Measurements from ENCODE around the gene TMEM200C.

TMEM200C gene

GRCh38 chr18:5876891-5877290, 18.4 kb downstream of the TMEM200C start:
- H3K14ac ChIP-seq (ENCODE audit: low read length) = no peak overlapping the region
- H2BK5ac ChIP-seq (ENCODE audit: low read length) = no peak overlapping the region
- H3K9me3 ChIP-seq (replicated peaks in 1 of 2; ENCODE audit: control insufficient read depth in 2 of 2, insufficient read depth in 1 of 2, low read depth in 1 of 2, low read length in 2 of 2) = no peaks in the 10 kb centered on the region
- H3K9ac ChIP-seq (ENCODE audit: low read depth, low read length, poor library complexity) = no peak overlapping the region
- no peak overlapping the region for H2BK15ac ChIP-seq (ENCODE audit: low read length)
- no peak overlapping the region for H4K91ac ChIP-seq (ENCODE audit: low read depth, low read length, poor library complexity)
- no peak overlapping the region for H2AK5ac ChIP-seq (ENCODE audit: low read depth, low read length)
- no peaks in the 10 kb centered on the region for H3K4me1 ChIP-seq (ENCODE audit: control insufficient read depth in 2 of 2, insufficient read depth in 1 of 2, low read depth in 1 of 2, low read length in 2 of 2)
- H3K4me3 ChIP-seq (ENCODE audit: low read length in 2 of 2) = no peak overlapping the region
- H3K27ac ChIP-seq (replicated peaks; ENCODE audit: low read length) = no peak overlapping the region
- no peak overlapping the region for H3K4me2 ChIP-seq (ENCODE audit: insufficient read depth, low read length, poor library complexity, severe bottlenecking)
- H2BK120ac ChIP-seq (ENCODE audit: low read depth, low read length) = no peak overlapping the region
- no peaks in the 10 kb centered on the region for H3K27me3 ChIP-seq (ENCODE audit: control insufficient read depth in 3 of 3, insufficient read depth in 3 of 3, low read depth in 1 of 3, low read length in 3 of 3)
- no peaks in the 10 kb centered on the region for H3K79me1 ChIP-seq (ENCODE audit: low read depth, low read length)
- H2BK12ac ChIP-seq (ENCODE audit: low read length) = no peak overlapping the region
- H2AFZ ChIP-seq (ENCODE audit: low read length) = no peak overlapping the region
- H3K36me3 ChIP-seq (replicated peaks in 1 of 2; ENCODE audit: control insufficient read depth in 2 of 2, insufficient read depth in 2 of 2, low read length in 2 of 2) = no peaks in the 10 kb centered on the region
- no peak overlapping the region for H4K8ac ChIP-seq (ENCODE audit: low read depth, low read length)
- H3K23ac ChIP-seq (ENCODE audit: low read depth, low read length, poor library complexity) = no peak overlapping the region
- H3K4ac ChIP-seq (ENCODE audit: low read length) = no peak overlapping the region
- H3K18ac ChIP-seq (ENCODE audit: low read length) = no peak overlapping the region
- DNase-seq (ENCODE audit: low spot score) = no peak

- no peak overlapping the region for H2BK15ac ChIP-seq (ENCODE audit: low read length)
- no peak overlapping the region for H3K27ac ChIP-seq (replicated peaks; ENCODE audit: low read length)
- no peak overlapping the region for H2BK12ac ChIP-seq (ENCODE audit: low read length)
- H3K4ac ChIP-seq (ENCODE audit: low read length) = no peak overlapping the region
- H3K14ac ChIP-seq (ENCODE audit: low read length) = no peak overlapping the region
- H3K4me3 ChIP-seq (ENCODE audit: low read length in 2 of 2) = no peak overlapping the region
- no peak overlapping the region for H2AK5ac ChIP-seq (ENCODE audit: low read depth, low read length)
- no peaks in the 10 kb centered on the region for H3K79me1 ChIP-seq (ENCODE audit: low read depth, low read length)
- H3K23ac ChIP-seq (ENCODE audit: low read depth, low read length, poor library complexity) = no peak overlapping the region
- no peak overlapping the region for H2BK5ac ChIP-seq (ENCODE audit: low read length)
- H3K27me3 ChIP-seq (ENCODE audit: control insufficient read depth in 3 of 3, insufficient read depth in 3 of 3, low read depth in 1 of 3, low read length in 3 of 3) = no peaks in the 10 kb centered on the region
- no peak overlapping the region for H3K9ac ChIP-seq (ENCODE audit: low read depth, low read length, poor library complexity)
- no peak overlapping the region for H4K8ac ChIP-seq (ENCODE audit: low read depth, low read length)
- H3K4me2 ChIP-seq (ENCODE audit: insufficient read depth, low read length, poor library complexity, severe bottlenecking) = no peak overlapping the region
- H4K91ac ChIP-seq (ENCODE audit: low read depth, low read length, poor library complexity) = no peak overlapping the region
- no peak overlapping the region for H2AFZ ChIP-seq (ENCODE audit: low read length)
- no peaks in the 10 kb centered on the region for H3K9me3 ChIP-seq (replicated peaks in 1 of 2; ENCODE audit: control insufficient read depth in 2 of 2, insufficient read depth in 1 of 2, low read depth in 1 of 2, low read length in 2 of 2)
- DNase-seq (ENCODE audit: low spot score) = no peak
- H3K18ac ChIP-seq (ENCODE audit: low read length) = no peak overlapping the region
- no peak overlapping the region for H2BK120ac ChIP-seq (ENCODE audit: low read depth, low read length)
- H3K4me1 ChIP-seq (ENCODE audit: control insufficient read depth in 2 of 2, insufficient read depth in 1 of 2, low read depth in 1 of 2, low read length in 2 of 2) = no peaks in the 10 kb centered on the region
- no peaks in the 10 kb centered on the region for H3K36me3 ChIP-seq (replicated peaks in 1 of 2; ENCODE audit: control insufficient read depth in 2 of 2, insufficient read depth in 2 of 2, low read length in 2 of 2)
Observed at GRCh38 chr18:5874336-5874735, 21.0 kb downstream of the TMEM200C start.

GRCh38 chr18:5872886-5873285, 22.4 kb downstream of the TMEM200C start:
- H2AFZ ChIP-seq (ENCODE audit: low read length) = no peak overlapping the region
- no peak for DNase-seq (ENCODE audit: low spot score)
- no peak overlapping the region for H3K14ac ChIP-seq (ENCODE audit: low read length)
- no peak overlapping the region for H3K27ac ChIP-seq (replicated peaks; ENCODE audit: low read length)
- no peak overlapping the region for H3K18ac ChIP-seq (ENCODE audit: low read length)
- H2BK12ac ChIP-seq (ENCODE audit: low read length) = no peak overlapping the region
- H4K8ac ChIP-seq (ENCODE audit: low read depth, low read length) = no peak overlapping the region
- no peaks in the 10 kb centered on the region for H3K27me3 ChIP-seq (ENCODE audit: control insufficient read depth in 3 of 3, insufficient read depth in 3 of 3, low read depth in 1 of 3, low read length in 3 of 3)
- no CpG with 5 or more reads among the region's 3 CpGs for WGBS, 2 donors (ENCODE audit: extremely low coverage in 2 of 2, insufficient read length in 2 of 2, insufficient replicate concordance in 1 of 2)
- no peaks in the 10 kb centered on the region for H3K4me1 ChIP-seq (ENCODE audit: control insufficient read depth in 2 of 2, insufficient read depth in 1 of 2, low read depth in 1 of 2, low read length in 2 of 2)
- no peaks in the 10 kb centered on the region for H3K36me3 ChIP-seq (replicated peaks in 1 of 2; ENCODE audit: control insufficient read depth in 2 of 2, insufficient read depth in 2 of 2, low read length in 2 of 2)
- no peak overlapping the region for H3K4me3 ChIP-seq (ENCODE audit: low read length in 2 of 2)
- H4K91ac ChIP-seq (ENCODE audit: low read depth, low read length, poor library complexity) = no peak overlapping the region
- no peak overlapping the region for H3K4ac ChIP-seq (ENCODE audit: low read length)
- H3K9ac ChIP-seq (ENCODE audit: low read depth, low read length, poor library complexity) = no peak overlapping the region
- no peak overlapping the region for H2BK5ac ChIP-seq (ENCODE audit: low read length)
- H2AK5ac ChIP-seq (ENCODE audit: low read depth, low read length) = no peak overlapping the region
- no peaks in the 10 kb centered on the region for H3K79me1 ChIP-seq (ENCODE audit: low read depth, low read length)
- H3K9me3 ChIP-seq (replicated peaks in 1 of 2; ENCODE audit: control insufficient read depth in 2 of 2, insufficient read depth in 1 of 2, low read depth in 1 of 2, low read length in 2 of 2) = no peaks in the 10 kb centered on the region
- no peak overlapping the region for H3K4me2 ChIP-seq (ENCODE audit: insufficient read depth, low read length, poor library complexity, severe bottlenecking)
- H2BK15ac ChIP-seq (ENCODE audit: low read length) = no peak overlapping the region
- no peak overlapping the region for H3K23ac ChIP-seq (ENCODE audit: low read depth, low read length, poor library complexity)
- no peak overlapping the region for H2BK120ac ChIP-seq (ENCODE audit: low read depth, low read length)

GRCh38 chr18:5871426-5871825, 23.9 kb downstream of the TMEM200C start:
- Histone ChIP-seq H4K8ac (ENCODE audit: low read depth, low read length) (no peak overlapping the region), H3K23ac (ENCODE audit: low read depth, low read length, poor library complexity) (no peak overlapping the region), H2AK5ac (ENCODE audit: low read depth, low read length) (no peak overlapping the region), H3K36me3 (replicated peaks in 1 of 2; ENCODE audit: control insufficient read depth in 2 of 2, insufficient read depth in 2 of 2, low read length in 2 of 2) (no peaks in the 10 kb centered on the region), H2BK120ac (ENCODE audit: low read depth, low read length) (no peak overlapping the region), H4K91ac (ENCODE audit: low read depth, low read length, poor library complexity) (no peak overlapping the region), H3K18ac (ENCODE audit: low read length) (no peak overlapping the region), H3K79me1 (ENCODE audit: low read depth, low read length) (no peaks in the 10 kb centered on the region), H2BK15ac (ENCODE audit: low read length) (no peak overlapping the region), H3K4me3 (ENCODE audit: low read length in 2 of 2) (no peak overlapping the region), H3K4me2 (ENCODE audit: insufficient read depth, low read length, poor library complexity, severe bottlenecking) (no peak overlapping the region), H3K27me3 (ENCODE audit: control insufficient read depth in 3 of 3, insufficient read depth in 3 of 3, low read depth in 1 of 3, low read length in 3 of 3) (no peaks in the 10 kb centered on the region), H3K4ac (ENCODE audit: low read length) (no peak overlapping the region), H3K9me3 (replicated peaks in 1 of 2; ENCODE audit: control insufficient read depth in 2 of 2, insufficient read depth in 1 of 2, low read depth in 1 of 2, low read length in 2 of 2) (no peaks in the 10 kb centered on the region), H3K27ac (replicated peaks; ENCODE audit: low read length) (no peak overlapping the region), H3K14ac (ENCODE audit: low read length) (no peak overlapping the region), H2BK12ac (ENCODE audit: low read length) (no peak overlapping the region), H3K9ac (ENCODE audit: low read depth, low read length, poor library complexity) (no peak overlapping the region), H2AFZ (ENCODE audit: low read length) (no peak overlapping the region), H2BK5ac (ENCODE audit: low read length) (no peak overlapping the region), H3K4me1 (ENCODE audit: control insufficient read depth in 2 of 2, insufficient read depth in 1 of 2, low read depth in 1 of 2, low read length in 2 of 2) (no peaks in the 10 kb centered on the region)
- WGBS, 2 donors (ENCODE audit: extremely low coverage in 2 of 2, insufficient read length in 2 of 2, insufficient replicate concordance in 1 of 2) = no CpG with 5 or more reads among the region's 1 CpG
- no peak for DNase-seq (ENCODE audit: low spot score)
